AG04449 (cell line): ENCODE data around the gene TPSG1.

Experiments used
- CTCF ChIA-PET: fragments of 350-600 bp; formaldehyde crosslinking; extraction: SDS; loops from one replicate; lab custom pipeline; 2021; ENCODE audit warnings: antibody characterized with exemption; lab: Yijun Ruan, JAX
- POLR2A ChIA-PET: fragments of 400-600, 350-600 bp; formaldehyde crosslinking; extraction: SDS; loops from one replicate; lab custom pipeline; 2020; ENCODE audit warnings: antibody characterized with exemption, inconsistent platforms; lab: Yijun Ruan, JAX
- DNase-seq: peaks from one replicate; pipeline ENCODE4 v3.0.0-alpha.2; 2010; ENCODE audit warnings: low read depth, low spot score
- H3K4me3 ChIP-seq: 2 replicates; pipeline ENCODE4 v1.5.1; 2011; ENCODE audit warnings: low read depth, mild to moderate bottlenecking, control low read depth, low read length
- CTCF ChIP-seq: IDR thresholded peaks from one replicate; pipeline ENCODE4 v1.5.1; 2011; ENCODE audit warnings: mild to moderate bottlenecking, moderate library complexity, low read length, control low read depth, inconsistent platforms; ENCODE audit not compliant: insufficient read depth; ENCODE audit errors: missing control alignments

Gene TPSG1

GRCh38 chr16:1206786-1207185 is 18.3 kb downstream of the TPSG1 start:
- DNase-seq = no peak
- H3K4me3 ChIP-seq = no peak overlapping the region
- CTCF ChIA-PET = no interaction called here
- POLR2A ChIA-PET = no interaction called here
- no peak for TF ChIP-seq CTCF

GRCh38 chr16:1206326-1206725 is 18.7 kb downstream of the TPSG1 start:
- ChIA-PET CTCF (no interaction called here), POLR2A (no interaction called here)
- H3K4me3 ChIP-seq = no peak overlapping the region
- no peak for TF ChIP-seq CTCF
- no peak for DNase-seq

GRCh38 chr16:1204933-1205332 is 20.1 kb downstream of the TPSG1 start:
- no peak overlapping the region for H3K4me3 ChIP-seq
- no peak for TF ChIP-seq CTCF
- ChIA-PET POLR2A (no interaction called here), CTCF (interaction anchor here (0.7 to 1.1 kb wide), 2 partner anchors 11 to 147 kb away, joined by 3 read pairs; no protein-coding TSS in a partner anchor)
- no peak for DNase-seq

GRCh38 chr16:1202274-1202673 is 22.8 kb downstream of the TPSG1 start:
- ChIA-PET POLR2A (no interaction called here), CTCF (no interaction called here)
- no peak for DNase-seq
- H3K4me3 ChIP-seq = no peak overlapping the region
- TF ChIP-seq CTCF = no peak

- POLR2A ChIA-PET = no interaction called here
- TF ChIP-seq CTCF = no peak
- CTCF ChIA-PET = no interaction called here
- no peak overlapping the region for H3K4me3 ChIP-seq
- no peak for DNase-seq
Measured at GRCh38 chr16:1201444-1201843, 23.6 kb downstream of the TPSG1 start.

- ChIA-PET POLR2A (interaction anchor here (0.7 kb wide), 1 partner anchor 174 kb away, joined by 3 read pairs; no protein-coding TSS in a partner anchor), CTCF (no interaction called here)
- TF ChIP-seq CTCF = no peak
- H3K4me3 ChIP-seq = no peak overlapping the region
- no peak for DNase-seq
Measured at GRCh38 chr16:1200014-1200627, 24.9 kb downstream of the TPSG1 start.
